WTC11 (cell line): ENCODE results near the gene BICRA. TPM values are rescaled to one million over a fixed set of nuclear protein-coding genes. Genes with fewer than 3 reads are reported as not detected.
A peak's percentile ranks its signal among the peaks of the same experiment; 100 is the strongest.

Experiments
- ATAC-seq: fragments of 200-7000 bp; cut with Tn5 transposase; 2 replicates; pipeline ENCODE4 v1.10.0; 2021; ENCODE audit warnings: mild to moderate bottlenecking, moderate library complexity
- CTCF ChIA-PET: fragments of 300-600 bp; sonication (Branson Sonifier 250); formaldehyde crosslinking; loops from one replicate; lab custom pipeline; 2021; ENCODE audit warnings: antibody characterized with exemption; lab: Charles Lee
- POLR2A ChIA-PET: fragments of 350-600 bp; sonication (Branson Sonifier 250); formaldehyde crosslinking; loops from one replicate; lab custom pipeline; 2021; ENCODE audit warnings: antibody characterized with exemption; lab: Charles Lee
- DNase-seq: peaks from one replicate; pipeline ENCODE4 v3.0.0; 2021; ENCODE audit warnings: low spot score
- H3K27ac Mint-ChIP-seq: 2 replicates; pipeline ENCODE4 v1.8.0; 2021; ENCODE audit warnings: mixed read lengths
- H3K27me3 Mint-ChIP-seq: 2 replicates; pipeline ENCODE4 v1.8.0; 2021; ENCODE audit warnings: low read depth, mild to moderate bottlenecking, moderate library complexity, mixed read lengths
- H3K36me3 Mint-ChIP-seq: 2 replicates; pipeline ENCODE4 v1.8.0; 2021; ENCODE audit warnings: mixed read lengths
- H3K4me1 Mint-ChIP-seq: 2 replicates; pipeline ENCODE4 v1.8.0; 2022; ENCODE audit warnings: mixed read lengths
- H3K4me3 Mint-ChIP-seq: 2 replicates; pipeline ENCODE4 v1.8.0; 2021; ENCODE audit warnings: mild to moderate bottlenecking, moderate library complexity, mixed read lengths
- H3K9me3 Mint-ChIP-seq: 2 replicates; pipeline ENCODE4 v1.8.0; 2021; ENCODE audit warnings: mixed read lengths
- E2F1 ChIP-seq: sonication (generic); formaldehyde crosslinking; IDR thresholded peaks from 2 replicates; pipeline ENCODE4 v1.8.0; 2022; ENCODE audit warnings: mild to moderate bottlenecking, missing genetic modification reagents
- EMX1 ChIP-seq: fragments of 250-450 bp; sonication (Bioruptor Pico); IDR thresholded peaks from 2 replicates; pipeline ENCODE4 v1.8.0; 2021; ENCODE audit warnings: mild to moderate bottlenecking
- FOXP1 ChIP-seq: sonication (generic); formaldehyde crosslinking; IDR thresholded peaks from 2 replicates; pipeline ENCODE4 v1.8.0; 2022; ENCODE audit warnings: missing genetic modification reagents, mild to moderate bottlenecking, moderate library complexity, borderline replicate concordance
- GTF2I ChIP-seq: fragments of 250-450 bp; sonication (Bioruptor Pico); conservative IDR thresholded peaks from 2 replicates; pipeline ENCODE4 v1.4.0; 2021; ENCODE audit warnings: mild to moderate bottlenecking
- IRF2 ChIP-seq: sonication (generic); formaldehyde crosslinking; IDR thresholded peaks from 2 replicates; pipeline ENCODE4 v1.8.0; 2022; ENCODE audit warnings: low read depth, missing genetic modification reagents, borderline replicate concordance
- JUN ChIP-seq: sonication (generic); formaldehyde crosslinking; IDR thresholded peaks from 2 replicates; pipeline ENCODE4 v1.8.0; 2023; ENCODE audit warnings: mild to moderate bottlenecking, missing genetic modification reagents
- KAT7 ChIP-seq: sonication (generic); formaldehyde crosslinking; IDR thresholded peaks from 2 replicates; pipeline ENCODE4 v1.8.1; 2023; ENCODE audit warnings: missing genetic modification reagents, mild to moderate bottlenecking, borderline replicate concordance
- MAX ChIP-seq: sonication (generic); formaldehyde crosslinking; IDR thresholded peaks from 2 replicates; pipeline ENCODE4 v1.8.0; 2022; ENCODE audit warnings: mild to moderate bottlenecking, missing genetic modification reagents
- MXD4 ChIP-seq: fragments of 250-450 bp; sonication (Bioruptor Pico); IDR thresholded peaks from 2 replicates; pipeline ENCODE4 v1.8.0; 2021; ENCODE audit warnings: mild to moderate bottlenecking, moderate library complexity, borderline replicate concordance
- MYBL2 ChIP-seq: sonication (generic); formaldehyde crosslinking; IDR thresholded peaks from 2 replicates; pipeline ENCODE4 v1.8.1; 2023; ENCODE audit warnings: mild to moderate bottlenecking, moderate library complexity, missing genetic modification reagents
- NFE2L1 ChIP-seq: sonication (generic); formaldehyde crosslinking; IDR thresholded peaks from 2 replicates; pipeline ENCODE4 v1.8.1; 2023; ENCODE audit warnings: missing genetic modification reagents
- NFYB ChIP-seq: sonication (generic); formaldehyde crosslinking; conservative IDR thresholded peaks from 2 replicates; pipeline ENCODE4 v1.8.0; 2022; ENCODE audit warnings: low read depth, missing genetic modification reagents
- NR1H2 ChIP-seq: sonication (generic); formaldehyde crosslinking; IDR thresholded peaks from 2 replicates; pipeline ENCODE4 v1.9.0; 2021; ENCODE audit warnings: mild to moderate bottlenecking, moderate library complexity, missing genetic modification reagents
- NR3C1 ChIP-seq: sonication (generic); formaldehyde crosslinking; conservative IDR thresholded peaks from 2 replicates; pipeline ENCODE4 v1.8.1; 2023; ENCODE audit warnings: low read depth, mild to moderate bottlenecking, missing genetic modification reagents
- RELA ChIP-seq: sonication (generic); formaldehyde crosslinking; IDR thresholded peaks from 2 replicates; pipeline ENCODE4 v1.8.1; 2022; ENCODE audit warnings: missing genetic modification reagents, mild to moderate bottlenecking, borderline replicate concordance
- SMAD4 ChIP-seq: sonication (generic); formaldehyde crosslinking; IDR thresholded peaks from 2 replicates; pipeline ENCODE4 v1.8.0; 2022; ENCODE audit warnings: mild to moderate bottlenecking, missing genetic modification reagents
- SOX15 ChIP-seq: fragments of 250-450 bp; sonication (Bioruptor Pico); IDR thresholded peaks from 2 replicates; pipeline ENCODE4 v1.9.0; 2021; ENCODE audit warnings: mild to moderate bottlenecking
- TP53 ChIP-seq: sonication (generic); formaldehyde crosslinking; IDR thresholded peaks from 2 replicates; pipeline ENCODE4 v1.8.1; 2023; ENCODE audit warnings: mild to moderate bottlenecking, missing genetic modification reagents
- ZNF671 ChIP-seq: fragments of 250-450 bp; sonication (Bioruptor Pico); IDR thresholded peaks from 2 replicates; pipeline ENCODE4 v1.8.0; 2021; ENCODE audit warnings: mild to moderate bottlenecking
- total RNA-seq: library from RNA; stranded (reverse); gene quantifications from 3 replicates; pipeline ENCODE4 v1.2.3, GENCODE V29; 2021
- TF ChIP-seq, protein P1 (sequence below): sonication (generic); formaldehyde crosslinking; IDR thresholded peaks from 2 replicates; pipeline ENCODE4 v1.8.0; 2022; ENCODE audit warnings: missing genetic modification reagents
- TF ChIP-seq, protein P2 (sequence below): sonication (generic); formaldehyde crosslinking; IDR thresholded peaks from 2 replicates; pipeline ENCODE4 v1.8.0; 2023; ENCODE audit warnings: missing genetic modification reagents
- TF ChIP-seq, protein P3 (sequence below): fragments of 200-600 bp; IDR thresholded peaks from 2 replicates; pipeline ENCODE4 v1.8.0; 2022; ENCODE audit warnings: antibody characterized with exemption
- TF ChIP-seq, protein P4 (sequence below): sonication (generic); formaldehyde crosslinking; IDR thresholded peaks from 2 replicates; pipeline ENCODE4 v1.8.1; 2023; ENCODE audit warnings: mild to moderate bottlenecking, missing genetic modification reagents, moderate library complexity

BICRA gene
- total RNA-seq, 1 experiment from 2014 or later = 30.3 TPM

DNA sequence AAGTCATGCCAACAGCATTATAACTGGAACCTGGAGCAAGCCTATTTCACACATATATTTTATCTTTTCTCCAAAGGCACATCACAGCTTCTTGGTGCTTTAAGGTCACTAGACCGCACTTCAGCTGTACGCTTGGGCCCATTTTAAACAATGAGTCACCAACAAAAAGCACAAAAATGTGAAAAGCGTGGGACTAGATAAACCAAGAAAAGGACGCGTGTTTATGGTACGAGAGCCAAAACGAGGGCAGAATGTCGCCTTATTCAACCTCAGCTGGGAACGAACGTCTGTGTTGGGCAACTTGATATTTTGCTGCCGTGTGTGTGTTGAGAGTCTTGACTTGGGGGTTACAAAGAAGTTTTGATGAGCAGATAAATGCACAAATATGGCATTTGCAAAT, 95.1 kb downstream of the BICRA start:
- no peak for ATAC-seq
- Mint-ChIP-seq H3K27me3 (peaks cover 4% of the 10 kb centered on the region), H3K4me3 (no peak overlapping the region), H3K36me3 (peaks cover 6% of the 10 kb centered on the region), H3K9me3 (no peaks in the 10 kb centered on the region), H3K4me1 (no peaks in the 10 kb centered on the region), H3K27ac (no peak overlapping the region; the same call in 1 of the 2 replicates)
- CTCF ChIA-PET = interaction anchor here (2.9 kb wide), 1 partner anchor 9 kb away, joined by 15 read pairs; the partner anchor contains the start of gene EHD2
- POLR2A ChIA-PET = no interaction called here
- no peak for TF ChIP-seq RELA (CRISPR knock-in tag)
- no peak for TF ChIP-seq TP53 (CRISPR knock-in tag)
- no peak for TF ChIP-seq ZNF671 (CRISPR knock-in tag)
- DNase-seq = no peak

DNA sequence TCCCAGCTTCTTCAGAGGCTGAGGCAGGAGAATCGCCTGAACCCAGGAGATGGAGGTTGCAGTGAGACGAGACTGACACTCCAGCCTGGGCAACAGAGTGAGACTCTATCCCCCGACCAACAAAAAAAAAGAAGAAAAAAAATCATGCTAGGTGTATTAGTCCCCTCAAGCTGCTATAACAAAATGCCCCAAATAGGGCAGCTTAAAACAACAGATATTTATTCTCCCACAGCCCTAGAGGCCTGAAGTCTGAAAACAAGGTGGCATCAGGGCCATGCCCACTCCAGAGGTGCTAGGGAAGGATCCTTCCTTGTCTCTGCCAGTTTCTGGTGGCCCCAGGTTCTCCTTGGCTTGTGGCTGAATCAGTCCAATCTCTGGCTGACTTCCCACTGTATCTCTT, 95.7 kb downstream of the BICRA start:
- Mint-ChIP-seq H3K36me3 (peaks cover 5% of the 10 kb centered on the region), H3K27ac (no peak overlapping the region), H3K27me3 (peaks cover 5% of the 10 kb centered on the region), H3K4me3 (no peak overlapping the region), H3K4me1 (no peaks in the 10 kb centered on the region), H3K9me3 (no peaks in the 10 kb centered on the region)
- TF ChIP-seq, protein P1, sequence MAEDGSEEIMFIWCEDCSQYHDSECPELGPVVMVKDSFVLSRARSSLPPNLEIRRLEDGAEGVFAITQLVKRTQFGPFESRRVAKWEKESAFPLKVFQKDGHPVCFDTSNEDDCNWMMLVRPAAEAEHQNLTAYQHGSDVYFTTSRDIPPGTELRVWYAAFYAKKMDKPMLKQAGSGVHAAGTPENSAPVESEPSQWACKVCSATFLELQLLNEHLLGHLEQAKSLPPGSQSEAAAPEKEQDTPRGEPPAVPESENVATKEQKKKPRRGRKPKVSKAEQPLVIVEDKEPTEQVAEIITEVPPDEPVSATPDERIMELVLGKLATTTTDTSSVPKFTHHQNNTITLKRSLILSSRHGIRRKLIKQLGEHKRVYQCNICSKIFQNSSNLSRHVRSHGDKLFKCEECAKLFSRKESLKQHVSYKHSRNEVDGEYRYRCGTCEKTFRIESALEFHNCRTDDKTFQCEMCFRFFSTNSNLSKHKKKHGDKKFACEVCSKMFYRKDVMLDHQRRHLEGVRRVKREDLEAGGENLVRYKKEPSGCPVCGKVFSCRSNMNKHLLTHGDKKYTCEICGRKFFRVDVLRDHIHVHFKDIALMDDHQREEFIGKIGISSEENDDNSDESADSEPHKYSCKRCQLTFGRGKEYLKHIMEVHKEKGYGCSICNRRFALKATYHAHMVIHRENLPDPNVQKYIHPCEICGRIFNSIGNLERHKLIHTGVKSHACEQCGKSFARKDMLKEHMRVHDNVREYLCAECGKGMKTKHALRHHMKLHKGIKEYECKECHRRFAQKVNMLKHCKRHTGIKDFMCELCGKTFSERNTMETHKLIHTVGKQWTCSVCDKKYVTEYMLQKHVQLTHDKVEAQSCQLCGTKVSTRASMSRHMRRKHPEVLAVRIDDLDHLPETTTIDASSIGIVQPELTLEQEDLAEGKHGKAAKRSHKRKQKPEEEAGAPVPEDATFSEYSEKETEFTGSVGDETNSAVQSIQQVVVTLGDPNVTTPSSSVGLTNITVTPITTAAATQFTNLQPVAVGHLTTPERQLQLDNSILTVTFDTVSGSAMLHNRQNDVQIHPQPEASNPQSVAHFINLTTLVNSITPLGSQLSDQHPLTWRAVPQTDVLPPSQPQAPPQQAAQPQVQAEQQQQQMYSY (CRISPR knock-in tag) = no peak
- TF ChIP-seq EMX1 (CRISPR knock-in tag) (no peak), MYBL2 (no peak), NR3C1 (CRISPR knock-in tag) (no peak), SOX15 (CRISPR knock-in tag) (no peak), FOXP1 (CRISPR knock-in tag) (no peak), JUN (CRISPR knock-in tag) (no peak), NFYB (CRISPR knock-in tag) (no peak), NR1H2 (CRISPR knock-in tag) (no peak)
- TF ChIP-seq, protein P2, sequence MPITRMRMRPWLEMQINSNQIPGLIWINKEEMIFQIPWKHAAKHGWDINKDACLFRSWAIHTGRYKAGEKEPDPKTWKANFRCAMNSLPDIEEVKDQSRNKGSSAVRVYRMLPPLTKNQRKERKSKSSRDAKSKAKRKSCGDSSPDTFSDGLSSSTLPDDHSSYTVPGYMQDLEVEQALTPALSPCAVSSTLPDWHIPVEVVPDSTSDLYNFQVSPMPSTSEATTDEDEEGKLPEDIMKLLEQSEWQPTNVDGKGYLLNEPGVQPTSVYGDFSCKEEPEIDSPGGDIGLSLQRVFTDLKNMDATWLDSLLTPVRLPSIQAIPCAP = no peak
- DNase-seq (no peak), ATAC-seq (no peak)
- POLR2A ChIA-PET = interaction anchor here (0.5 kb wide), 1 partner anchor 88 kb away, joined by 3 read pairs; no protein-coding TSS in a partner anchor
- CTCF ChIA-PET = interaction anchor here (2.9 to 4.1 kb wide), 2 partner anchors 8 to 269 kb away, joined by 15 to 70 read pairs; partner anchors contain the start of gene EHD2

GRCh38 chr19:47707135-47707925, 98.4 kb downstream of the BICRA start:
- H3K27me3 Mint-ChIP-seq = peaks cover 5% of the 10 kb centered on the region
- DNase-seq (peak; percentile 92), ATAC-seq (peak; percentile 96)
- no peaks in the 10 kb centered on the region; the same call in 1 of the 2 replicates for H3K36me3 Mint-ChIP-seq
- no peaks in the 10 kb centered on the region for H3K9me3 Mint-ChIP-seq
- ChIA-PET CTCF (interaction anchor here (0.6 to 4.1 kb wide), 50 partner anchors 8 to 401 kb away, joined by 3 to 70 read pairs (median 4); partner anchors contain the start of genes BICRA, DHX34, KPTN and NAPA), POLR2A (interaction anchor here (0.6 to 1.2 kb wide), 5 partner anchors 12 to 268 kb away, joined by 3 to 6 read pairs (median 4); no protein-coding TSS in a partner anchor)
- no peak overlapping the region for H3K27ac Mint-ChIP-seq
- 0 out of 2 replicates have a peak, but pooled peaks cover 2% of the 10 kb centered on the region for H3K4me1 Mint-ChIP-seq
- H3K4me3 Mint-ChIP-seq = no peak overlapping the region; the same call in 1 of the 2 replicates
- no peak for TF ChIP-seq SMAD4
- TF ChIP-seq MXD4 (CRISPR knock-in tag) = no peak
- TF ChIP-seq MAX = peak; percentile 44; the same call in 1 of the 2 replicates
- TF ChIP-seq KAT7 (CRISPR knock-in tag) = peak; percentile 15; the same call in 1 of the 2 replicates
- no peak for TF ChIP-seq IRF2 (CRISPR knock-in tag)
- TF ChIP-seq, protein P3, sequence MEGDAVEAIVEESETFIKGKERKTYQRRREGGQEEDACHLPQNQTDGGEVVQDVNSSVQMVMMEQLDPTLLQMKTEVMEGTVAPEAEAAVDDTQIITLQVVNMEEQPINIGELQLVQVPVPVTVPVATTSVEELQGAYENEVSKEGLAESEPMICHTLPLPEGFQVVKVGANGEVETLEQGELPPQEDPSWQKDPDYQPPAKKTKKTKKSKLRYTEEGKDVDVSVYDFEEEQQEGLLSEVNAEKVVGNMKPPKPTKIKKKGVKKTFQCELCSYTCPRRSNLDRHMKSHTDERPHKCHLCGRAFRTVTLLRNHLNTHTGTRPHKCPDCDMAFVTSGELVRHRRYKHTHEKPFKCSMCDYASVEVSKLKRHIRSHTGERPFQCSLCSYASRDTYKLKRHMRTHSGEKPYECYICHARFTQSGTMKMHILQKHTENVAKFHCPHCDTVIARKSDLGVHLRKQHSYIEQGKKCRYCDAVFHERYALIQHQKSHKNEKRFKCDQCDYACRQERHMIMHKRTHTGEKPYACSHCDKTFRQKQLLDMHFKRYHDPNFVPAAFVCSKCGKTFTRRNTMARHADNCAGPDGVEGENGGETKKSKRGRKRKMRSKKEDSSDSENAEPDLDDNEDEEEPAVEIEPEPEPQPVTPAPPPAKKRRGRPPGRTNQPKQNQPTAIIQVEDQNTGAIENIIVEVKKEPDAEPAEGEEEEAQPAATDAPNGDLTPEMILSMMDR = peak; percentile 71
- TF ChIP-seq SOX15 (CRISPR knock-in tag) = no peak
- TF ChIP-seq GTF2I = peak; percentile 98
- TF ChIP-seq E2F1 = no peak
- TF ChIP-seq NFE2L1 (CRISPR knock-in tag) = no peak
- no peak for TF ChIP-seq MYBL2
- TF ChIP-seq, protein P4, sequence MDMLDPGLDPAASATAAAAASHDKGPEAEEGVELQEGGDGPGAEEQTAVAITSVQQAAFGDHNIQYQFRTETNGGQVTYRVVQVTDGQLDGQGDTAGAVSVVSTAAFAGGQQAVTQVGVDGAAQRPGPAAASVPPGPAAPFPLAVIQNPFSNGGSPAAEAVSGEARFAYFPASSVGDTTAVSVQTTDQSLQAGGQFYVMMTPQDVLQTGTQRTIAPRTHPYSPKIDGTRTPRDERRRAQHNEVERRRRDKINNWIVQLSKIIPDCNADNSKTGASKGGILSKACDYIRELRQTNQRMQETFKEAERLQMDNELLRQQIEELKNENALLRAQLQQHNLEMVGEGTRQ (CRISPR knock-in tag) = 0 out of 2 replicates have a peak, but pooled peaks have one; percentile 15
